HG03095 (cell line): ENCODE results near the gene FAM72B.
"Not testable (repeated sequence)": the region's sequence is repeated elsewhere in the genome, so short reads cannot be mapped to it uniquely, and the experiment has no call there.

Source experiments
- ATAC-seq: cut with Tn5 transposase; IDR thresholded peaks from one replicate; pipeline ENCODE4 v1.9.1; 2021; ENCODE audit warnings: moderate library complexity; ENCODE audit not compliant: unreplicated experiment

FAM72B gene

GRCh38 chr1:121184290-121185127 lies at the start of gene FAM72B, which contains the start of gene SRGAP2C:
Gene FAM72B (minus strand): TSS chr1:121184340. CDS start chr1:121183489, 851 bp downstream.
Gene SRGAP2C (plus strand): TSS chr1:121184975. CDS start chr1:121187447, 2,472 bp downstream.
- ATAC-seq = peak; percentile 82

- not testable (repeated sequence) for ATAC-seq
These were observed 48.4 kb upstream of the FAM72B start for GRCh38 chr1:121232445-121233125.

DNA sequence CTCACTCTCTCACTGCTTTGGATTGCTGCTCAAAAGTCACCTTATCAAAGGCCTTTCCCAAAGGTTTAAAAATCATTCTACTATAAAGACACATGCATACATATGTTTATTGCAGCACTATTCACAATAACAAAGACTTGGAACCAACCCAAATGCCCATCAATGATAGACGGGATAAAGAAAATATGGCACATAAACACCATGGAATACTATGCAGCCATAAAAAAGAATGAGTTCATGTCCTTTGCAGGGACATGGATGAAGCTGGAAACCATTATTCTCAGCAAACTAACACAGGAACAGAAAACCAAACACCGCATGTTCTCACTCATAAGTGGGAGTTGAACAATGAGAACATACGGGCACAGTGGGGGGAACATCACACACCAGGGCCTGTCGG lies 46.5 kb upstream of the FAM72B start:
- not testable (repeated sequence) for ATAC-seq

GRCh38 chr1:121227544-121228330 lies 43.6 kb upstream of the FAM72B start:
- not testable (repeated sequence) for ATAC-seq

DNA sequence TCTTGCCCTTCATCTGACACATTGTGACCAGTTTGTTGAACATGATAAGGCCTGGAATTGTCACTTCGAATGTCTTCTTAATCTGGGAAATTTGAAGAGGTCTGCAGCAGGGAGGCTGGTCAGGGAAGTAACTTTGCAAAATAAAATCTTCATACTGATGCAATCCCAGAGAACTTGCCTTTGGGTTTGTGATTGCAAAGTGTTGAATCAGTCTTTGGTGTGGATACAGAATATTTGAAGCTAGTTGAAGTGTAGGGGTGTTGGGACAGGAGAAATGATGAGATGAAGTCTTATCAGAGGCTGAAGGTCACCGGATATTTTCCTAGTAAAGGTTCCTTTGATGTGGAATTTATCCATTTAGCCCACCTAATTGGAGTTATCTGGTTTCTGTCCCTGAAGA lies 42.8 kb upstream of the FAM72B start:
- ATAC-seq = not testable (repeated sequence)

- not testable (repeated sequence) for ATAC-seq
These were observed 42.3 kb upstream of the FAM72B start for GRCh38 chr1:121226295-121226904.

GRCh38 chr1:121224714-121225113 lies 40.6 kb upstream of the FAM72B start:
- ATAC-seq = peak; percentile 96

DNA sequence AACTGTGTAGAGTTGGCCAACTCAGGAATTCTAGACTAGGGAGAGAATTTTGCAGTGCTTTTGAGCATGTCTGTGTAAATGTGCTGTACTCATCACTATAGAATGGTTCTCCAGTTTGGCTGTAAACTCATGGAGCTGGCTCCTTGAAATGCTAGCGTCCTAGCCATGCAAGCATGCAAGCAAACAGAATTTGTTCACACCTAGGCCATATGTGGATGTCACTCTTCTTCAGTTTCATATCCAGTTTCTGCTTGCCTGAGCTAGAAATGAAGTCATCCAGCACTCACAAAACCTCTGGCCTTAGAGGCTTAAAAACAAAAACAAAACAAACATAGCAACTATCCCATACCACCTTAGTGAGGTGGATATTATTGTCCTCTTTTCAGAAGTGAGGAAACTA lies 37.6 kb upstream of the FAM72B start:
- ATAC-seq = peak; percentile 44

GRCh38 chr1:121216676-121217075 lies 32.5 kb upstream of the FAM72B start:
- not testable (repeated sequence) for ATAC-seq

DNA sequence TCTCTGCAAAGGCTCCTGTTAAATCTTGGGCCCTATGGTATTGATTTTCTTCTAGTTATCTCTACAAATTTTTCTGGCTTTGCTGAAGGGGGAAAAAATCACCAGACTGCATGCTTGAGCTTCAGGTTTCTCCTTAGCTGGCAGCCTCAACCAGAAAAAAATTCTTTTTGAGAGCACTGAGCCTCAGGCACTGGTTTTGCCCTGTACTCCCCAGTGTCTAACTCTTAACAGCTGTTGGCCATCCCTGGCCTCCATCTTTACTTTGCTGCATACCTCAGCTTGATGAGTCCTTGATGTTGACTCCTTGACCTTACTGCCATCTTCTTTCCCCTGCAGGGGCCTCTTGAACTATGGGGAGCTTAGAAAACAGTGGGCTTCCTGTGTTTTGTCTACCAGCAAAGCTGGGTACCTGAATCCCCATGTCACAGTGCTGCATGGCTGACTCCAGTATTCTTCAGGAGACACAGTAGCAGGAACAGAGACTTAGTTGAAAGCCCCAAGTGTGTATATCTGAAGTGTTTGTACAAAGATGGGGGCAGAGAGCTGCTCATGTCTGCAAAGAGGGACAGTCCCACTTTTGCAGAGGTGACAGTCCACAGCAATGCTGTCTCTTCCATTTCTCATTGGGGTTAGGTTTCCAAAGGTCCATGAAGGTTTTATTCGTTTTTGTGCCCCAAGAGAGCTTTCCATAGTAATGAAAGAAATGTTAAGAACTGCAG lies 31.7 kb upstream of the FAM72B start:
- ATAC-seq = not testable (repeated sequence)

DNA sequence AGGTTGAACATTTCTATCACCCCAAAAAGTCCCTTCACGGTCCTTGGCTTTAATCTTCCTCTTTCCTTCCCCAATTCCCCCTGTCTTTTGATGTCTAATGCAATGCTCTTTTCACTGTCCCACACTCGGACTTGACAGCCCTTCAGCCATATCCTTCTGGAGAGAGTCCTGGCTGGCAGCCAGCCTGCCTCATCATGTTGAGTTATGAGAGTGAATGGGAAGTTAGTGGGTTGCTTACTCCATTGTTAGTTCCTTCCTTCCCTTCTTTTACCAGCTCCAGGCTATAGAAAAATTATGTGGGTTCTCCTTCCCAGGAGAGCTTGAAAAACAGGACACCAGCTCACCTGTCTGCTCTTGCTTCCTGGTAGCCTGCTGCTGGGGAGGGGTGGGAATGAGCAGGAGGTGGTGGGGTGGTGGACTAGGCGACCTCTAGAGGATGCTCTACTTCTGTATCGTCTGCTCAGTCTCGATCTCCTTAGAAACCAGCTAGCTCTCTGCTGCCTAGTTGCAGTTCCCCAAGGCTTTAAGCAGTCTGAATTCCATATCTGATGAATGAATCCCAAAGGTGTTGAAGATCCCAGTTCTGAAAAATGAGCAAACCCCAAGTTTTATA lies 30.5 kb upstream of the FAM72B start:
- ATAC-seq = not testable (repeated sequence)

GRCh38 chr1:121213491-121213890 lies 29.4 kb upstream of the FAM72B start:
- ATAC-seq = not testable (repeated sequence)

DNA sequence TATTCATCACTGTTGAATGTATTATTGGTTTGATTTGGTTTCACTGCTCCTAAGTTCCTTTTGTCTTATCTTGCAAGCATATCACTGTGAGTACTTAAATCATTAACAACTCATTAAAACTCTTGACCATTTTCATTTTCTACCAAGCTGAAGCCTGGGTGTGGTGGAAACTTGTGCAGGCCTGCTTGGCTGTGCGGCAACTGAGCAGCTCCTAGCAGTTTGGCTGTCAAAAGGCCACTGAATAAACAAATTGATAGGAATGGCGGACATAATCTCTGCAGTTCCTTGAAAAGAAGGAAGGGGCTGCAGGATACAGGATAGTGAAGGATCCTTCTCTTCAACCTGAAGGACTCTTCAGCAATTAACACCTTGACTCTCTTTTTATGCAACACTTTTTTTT lies 26.6 kb upstream of the FAM72B start:
- ATAC-seq = not testable (repeated sequence)

- not testable (repeated sequence) for ATAC-seq
These were observed 24.2 kb upstream of the FAM72B start for GRCh38 chr1:121208375-121208774.

DNA sequence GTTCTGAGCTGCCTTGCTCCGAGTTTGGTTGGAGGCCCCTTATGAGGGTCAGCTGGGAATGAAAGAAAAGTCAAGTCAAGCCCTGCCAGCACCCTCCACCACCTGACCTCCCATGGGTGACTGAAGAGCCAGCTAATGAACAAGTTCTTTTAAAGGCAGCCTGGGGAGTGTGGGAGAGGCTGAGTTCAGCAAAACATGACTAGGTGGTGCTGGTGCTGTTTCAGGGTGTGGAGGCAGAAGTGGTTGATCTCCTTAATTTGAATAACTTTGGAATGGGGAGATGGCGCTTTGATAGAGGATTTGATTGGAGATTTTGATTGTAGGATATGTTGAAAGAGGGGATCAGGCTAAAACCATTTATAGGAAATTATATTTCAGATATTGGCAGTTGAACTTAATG lies 23.2 kb upstream of the FAM72B start:
- not testable (repeated sequence) for ATAC-seq

DNA sequence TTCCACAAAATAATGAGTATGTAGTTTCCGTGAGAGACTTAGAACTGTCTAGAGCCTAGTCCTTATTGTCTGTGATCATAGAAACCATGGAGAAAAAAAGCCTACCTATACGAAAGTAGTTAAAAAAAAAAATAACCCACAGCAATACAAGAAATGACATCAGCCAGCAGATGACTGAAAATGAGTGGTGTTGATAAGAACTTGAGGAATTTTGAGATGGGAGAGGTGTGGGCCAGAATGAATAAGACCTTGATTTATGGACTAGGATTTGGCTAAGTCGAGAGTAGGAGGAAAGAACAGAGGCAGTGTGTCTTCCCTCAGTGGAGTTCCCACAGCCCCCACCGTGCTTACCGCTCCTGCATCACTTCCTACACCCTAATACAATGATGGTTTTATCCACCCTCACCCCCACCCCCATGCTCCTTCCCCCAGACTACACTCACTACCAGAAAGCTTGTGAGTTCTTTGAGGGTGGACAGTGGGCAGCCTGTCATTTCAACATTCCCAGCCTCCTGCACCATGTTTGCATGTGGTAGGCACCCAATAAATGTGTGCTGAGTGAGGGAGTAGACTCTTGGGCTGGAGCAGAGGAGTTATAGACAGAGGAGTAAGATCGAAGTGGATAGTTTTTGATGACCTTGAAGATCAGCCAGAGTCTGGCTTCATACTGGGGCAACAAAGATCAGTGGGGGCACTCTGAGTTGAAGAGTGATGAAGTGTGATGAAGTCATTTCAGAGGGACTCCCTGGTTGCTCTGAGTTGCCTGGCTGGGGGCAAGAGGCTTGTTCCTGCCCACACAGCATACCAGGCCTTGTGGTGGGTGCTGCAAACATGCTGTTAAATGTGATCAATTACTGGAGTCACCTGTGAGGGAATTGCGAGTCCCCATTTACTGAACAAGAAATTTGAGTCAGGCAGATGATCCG lies 21.9 kb upstream of the FAM72B start:
- not testable (repeated sequence) for ATAC-seq

DNA sequence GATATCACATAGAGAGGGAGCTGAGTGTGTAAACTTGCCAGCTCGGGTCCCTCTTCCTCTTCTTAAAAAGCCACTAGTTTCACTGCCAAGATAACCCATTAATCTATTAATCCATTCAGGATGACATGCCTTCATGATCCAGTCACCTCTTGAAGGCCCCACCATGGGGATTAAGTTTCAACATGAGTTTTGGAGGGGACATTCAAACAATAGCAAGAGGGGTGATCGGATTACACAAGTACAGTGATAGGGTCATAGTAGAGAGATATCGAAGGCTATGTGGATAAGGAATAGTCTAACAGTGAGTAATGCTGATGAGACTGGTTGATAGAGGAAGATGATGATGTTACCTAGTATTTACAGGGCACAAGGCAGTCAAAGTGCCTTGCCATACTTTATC lies 18.8 kb upstream of the FAM72B start:
- ATAC-seq = not testable (repeated sequence)
